HepG2 (cell line): ENCODE results near the gene FNDC3B.

ENCODE experiments used
- ATF5 ChIP-seq: sonication (generic); formaldehyde crosslinking; IDR thresholded peaks from 2 replicates; pipeline ENCODE4 v1.4.0; 2020; ENCODE audit warnings: mild to moderate bottlenecking, low read depth, missing genetic modification reagents
- NFE2L2 ChIP-seq: fragments of 150-350 bp; IDR thresholded peaks from 2 replicates; pipeline ENCODE4 v1.6.1; 2014; ENCODE audit warnings: low read length
- RAD21 ChIP-seq: fragments of 450-650 bp; formaldehyde crosslinking; IDR thresholded peaks from 2 replicates; pipeline ENCODE4 v1.5.0; 2020; ENCODE audit warnings: mild to moderate bottlenecking
- ZNF674 ChIP-seq: sonication (generic); formaldehyde crosslinking; IDR thresholded peaks from 2 replicates; pipeline ENCODE4 v1.5.0; 2020; ENCODE audit warnings: low read depth, mild to moderate bottlenecking, missing genetic modification reagents
- ZXDC ChIP-seq: sonication (generic); formaldehyde crosslinking; IDR thresholded peaks from 2 replicates; pipeline ENCODE4 v1.5.0; 2020; ENCODE audit warnings: mild to moderate bottlenecking, missing genetic modification reagents

DNA sequence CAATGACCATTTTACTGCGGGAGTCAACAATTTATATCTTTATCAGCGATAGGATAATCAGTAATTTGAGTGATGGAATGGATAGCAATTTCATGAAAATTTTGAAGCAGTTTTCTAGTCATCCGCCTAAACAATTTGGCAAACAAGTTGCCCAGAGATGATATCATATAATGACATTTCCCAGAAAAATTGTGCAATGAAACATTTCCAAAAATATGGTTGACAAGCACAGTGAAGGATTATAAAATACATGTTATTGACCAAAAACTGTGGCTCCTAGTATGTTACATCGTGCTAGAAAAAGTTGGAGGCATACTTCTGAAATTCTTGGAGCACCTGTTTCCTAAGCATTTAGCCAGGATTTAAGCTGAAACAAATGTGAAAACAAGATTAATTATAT is 263.8 kb downstream of the FNDC3B start:
- no peak for TF ChIP-seq RAD21
- no peak for TF ChIP-seq NFE2L2
- no peak for TF ChIP-seq ZNF674
- no peak for TF ChIP-seq ZXDC
- TF ChIP-seq ATF5 (CRISPR knock-in tag), result no peak
